Panc1 (cell line): ENCODE measurements around the gene TPST2. TPM values are rescaled to one million over a fixed set of nuclear protein-coding genes. Genes with fewer than 3 reads are reported as not detected.

Source experiments
- ATAC-seq: fragments of 200-7000 bp; cut with Tn5 transposase; 2 replicates; pipeline ENCODE4 v1.9.1; 2020; ENCODE audit warnings: mild to moderate bottlenecking, moderate library complexity
- BruUV-seq: library from RNA; stranded (reverse); fragments of 400-500 nt; replicated peaks from 2 replicates; lab custom pipeline; 2021; lab: Mats Ljungman, UMichigan
- CTCF ChIA-PET: fragments of 300-600 bp; sonication (Branson Sonifier 250); formaldehyde crosslinking; loops from one replicate; lab custom pipeline; 2022; ENCODE audit warnings: antibody characterized with exemption; lab: Charles Lee
- POLR2A ChIA-PET: fragments of 300-600 bp; sonication (Branson Sonifier 250); formaldehyde crosslinking; loops from one replicate; lab custom pipeline; 2022; ENCODE audit warnings: antibody characterized with exemption; lab: Charles Lee
- DNase-seq: peaks from one replicate; pipeline ENCODE4 v3.0.0-alpha.2; 2010; ENCODE audit warnings: low read depth, low spot score
- H3K27ac ChIP-seq: 2 replicates; pipeline ENCODE4 v1.5.1; 2011; ENCODE audit warnings: mild to moderate bottlenecking, low read length, inconsistent platforms
- H3K27me3 ChIP-seq: fragments of 200-500 bp; sonication (Bioruptor generic); 2 replicates; pipeline ENCODE4 v1.6.0; 2014; ENCODE audit warnings: low read length, inconsistent platforms; ENCODE audit not compliant: control insufficient read depth, insufficient read depth
- H3K36me3 ChIP-seq: fragments of 200-500 bp; sonication (Bioruptor generic); 2 replicates; pipeline ENCODE4 v1.5.1; 2014; ENCODE audit warnings: inconsistent platforms, mild to moderate bottlenecking, low read length, moderate library complexity; ENCODE audit not compliant: control insufficient read depth, insufficient read depth
- H3K4me1 ChIP-seq: 2 replicates; pipeline ENCODE4 v1.5.1; 2011; ENCODE audit warnings: inconsistent platforms, mild to moderate bottlenecking, low read length, moderate library complexity; ENCODE audit not compliant: control insufficient read depth, insufficient read depth
- H3K4me3 ChIP-seq, 2 experiments: 2 replicates each; pipeline ENCODE4 v1.5.1; 2011 to 2012; ENCODE audit warnings: low read depth in 2 of 2, low read length in 2 of 2, mild to moderate bottlenecking in 2 of 2, inconsistent platforms in 1 of 2, moderate library complexity in 1 of 2
- H3K9me3 ChIP-seq: fragments of 200-500 bp; sonication (Bioruptor generic); 2 replicates; pipeline ENCODE4 v1.5.1; 2014; ENCODE audit warnings: low read depth, mild to moderate bottlenecking, inconsistent platforms, low read length, moderate library complexity; ENCODE audit not compliant: control insufficient read depth, insufficient read depth
- CTCF ChIP-seq: fragments of 450-650 bp; IDR thresholded peaks from 2 replicates; pipeline ENCODE4 v1.5.1; 2017; ENCODE audit warnings: mild to moderate bottlenecking
- POLR2AphosphoS5 ChIP-seq: IDR thresholded peaks from 2 replicates; pipeline ENCODE4 v1.6.1; 2012; ENCODE audit warnings: mild to moderate bottlenecking, low read depth, low read length, moderate library complexity
- REST ChIP-seq, 2 experiments: IDR thresholded peaks; 2 replicates each; pipeline ENCODE4 v1.6.1; 2011 to 2012; ENCODE audit warnings: low read depth in 2 of 2, control low read depth in 1 of 2, low read length in 1 of 2, mild to moderate bottlenecking in 1 of 2, moderate library complexity in 1 of 2; ENCODE audit not compliant: insufficient read depth in 1 of 2
- SIN3A ChIP-seq: IDR thresholded peaks from 2 replicates; pipeline ENCODE4 v1.6.1; 2012; ENCODE audit warnings: low read depth, mild to moderate bottlenecking, low read length, moderate library complexity, borderline replicate concordance; ENCODE audit not compliant: insufficient read depth
- TCF7L2 ChIP-seq: IDR thresholded peaks from 2 replicates; pipeline ENCODE4 v1.6.1; 2011; ENCODE audit warnings: mild to moderate bottlenecking, low read depth, low read length, inconsistent platforms
- in situ Hi-C: cut with HindIII; loops from 2 replicates; pipeline ENCODE4 v1.10.0; 2016; ENCODE audit warnings: low sequenced_read_pairs, low pct_unique_long_range_greater_than_20kb
- intact Hi-C: fragments of 100-400 bp; cut with micrococcal nuclease; formaldehyde crosslinking; loops from one replicate; pipeline ENCODE4 v1.10.0; 2022; ENCODE audit not compliant: unreplicated experiment
- total RNA-seq: library from RNA; stranded (reverse); gene quantifications from one replicate; pipeline ENCODE4 v1.2.1, GENCODE V29; 2021; ENCODE audit not compliant: unreplicated experiment

The TPST2 gene
- total RNA-seq, 1 experiment from 2014 or later, result 7.1 TPM

- CTCF ChIA-PET, result no interaction called here
- H3K4me1 ChIP-seq, result peaks cover 7% of the 10 kb centered on the region; the same call in 1 of the 2 replicates
- intact Hi-C loops, result no loop called here
Measured at GRCh38 chr22:26516503-26516902, 73.4 kb downstream of the TPST2 start.

DNA sequence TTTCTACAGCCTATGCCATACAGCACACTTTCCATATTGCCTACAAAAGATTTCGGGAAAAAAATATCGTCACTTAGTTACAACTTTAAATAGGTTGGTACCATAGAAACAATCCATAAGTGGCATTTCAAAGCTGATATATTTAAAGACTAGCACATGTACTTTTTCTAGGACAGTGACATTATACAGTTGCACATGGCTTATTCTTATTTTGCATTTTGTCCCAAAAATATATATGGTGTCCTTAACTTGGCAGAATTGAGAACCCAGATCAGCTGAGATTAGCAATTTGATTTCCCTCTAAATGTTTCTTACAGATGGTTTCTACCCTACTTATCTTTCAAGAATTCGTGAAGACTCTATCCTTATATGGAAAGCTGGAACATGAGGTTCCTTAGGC, 74.0 kb downstream of the TPST2 start:
- CTCF ChIA-PET, result no interaction called here

More at GRCh38 chr22:26516503-26516902, 73.4 kb downstream of the TPST2 start:
- no TSS peak for BruUV-seq
- in situ Hi-C loops, result no loop called here
- no peak overlapping the region for H3K27ac ChIP-seq
- H3K36me3 ChIP-seq, result peaks cover 3% of the 10 kb centered on the region
- no peaks in the 10 kb centered on the region for H3K27me3 ChIP-seq
- no peak overlapping the region for H3K4me3 ChIP-seq
- POLR2A ChIA-PET, result interaction anchor here (0.7 kb wide), 1 partner anchor 194 kb away, joined by 9 read pairs; no protein-coding TSS in a partner anchor
- no peaks in the 10 kb centered on the region for H3K9me3 ChIP-seq
- no peak for TF ChIP-seq REST (IDR thresholded peaks at IDR 0.05; ENCODE audit: insufficient read depth in 1 of 2, low read depth in 2 of 2, low read length in 1 of 2)
- TF ChIP-seq SIN3A, result no peak
- TF ChIP-seq POLR2AphosphoS5, result no peak
- TF ChIP-seq TCF7L2, result no peak
- TF ChIP-seq CTCF, result no peak
- ATAC-seq, result no peak
- DNase-seq, result no peak

More for the DNA sequence above, 74.0 kb downstream of the TPST2 start:
- no TSS peak for BruUV-seq
- intact Hi-C loops (no loop called here), in situ Hi-C loops (no loop called here)
- Histone ChIP-seq H3K36me3 (peaks cover 3% of the 10 kb centered on the region), H3K27ac (no peak overlapping the region), H3K4me1 (peaks cover 11% of the 10 kb centered on the region; the same call in 1 of the 2 replicates), H3K4me3 (no peak overlapping the region), H3K27me3 (no peaks in the 10 kb centered on the region), H3K9me3 (no peaks in the 10 kb centered on the region)
- ATAC-seq (no peak), DNase-seq (no peak)
- POLR2A ChIA-PET, result interaction anchor here (0.7 kb wide), 1 partner anchor 193 kb away, joined by 9 read pairs; no protein-coding TSS in a partner anchor
- TF ChIP-seq REST (IDR thresholded peaks at IDR 0.05; ENCODE audit: insufficient read depth in 1 of 2, low read depth in 2 of 2, low read length in 1 of 2) (no peak), SIN3A (no peak)
